GM23338 (cell line): ENCODE data around the gene DIDO1. TPM values are rescaled to one million over a fixed set of nuclear protein-coding genes. Genes with fewer than 3 reads are reported as not detected.

Source experiments
- ATAC-seq: fragments of 200-7000 bp; cut with Tn5 transposase; 3 replicates; pipeline ENCODE4 v1.9.1; 2020
- DNase-seq: peaks from one replicate; pipeline ENCODE4 v3.0.0-alpha.2; 2015; ENCODE audit warnings: low spot score
- H2AFZ ChIP-seq: fragments of 200-600 bp; sonication (generic); 2 replicates; pipeline ENCODE4 v1.8.0; 2016; ENCODE audit warnings: antibody characterized with exemption, mild to moderate bottlenecking, moderate library complexity
- H3F3A ChIP-seq: fragments of 200-600 bp; sonication (generic); replicated peaks from 2 replicates; pipeline ENCODE4 v1.8.0; 2017; ENCODE audit warnings: antibody characterized with exemption, mixed run types, low read depth
- H3K27ac ChIP-seq: fragments of 200-600 bp; sonication (generic); 2 replicates; pipeline ENCODE4 v1.6.1; 2016; ENCODE audit warnings: low read depth
- H3K27me3 ChIP-seq: fragments of 200-600 bp; sonication (generic); 2 replicates; pipeline ENCODE4 v1.8.0; 2016; ENCODE audit warnings: mild to moderate bottlenecking, mixed run types, moderate library complexity; ENCODE audit not compliant: insufficient read depth
- H3K36me3 ChIP-seq: fragments of 200-600 bp; sonication (generic); 2 replicates; pipeline ENCODE4 v1.8.0; 2016; ENCODE audit warnings: mild to moderate bottlenecking; ENCODE audit not compliant: insufficient read depth
- H3K4me1 ChIP-seq: fragments of 200-600 bp; sonication (generic); 2 replicates; pipeline ENCODE4 v1.8.0; 2016; ENCODE audit warnings: mild to moderate bottlenecking, moderate library complexity; ENCODE audit not compliant: insufficient read depth
- H3K4me2 ChIP-seq: fragments of 200-600 bp; sonication (generic); 2 replicates; pipeline ENCODE4 v1.7.1; 2017; ENCODE audit warnings: mixed run types
- H3K4me3 ChIP-seq: fragments of 200-600 bp; sonication (generic); 2 replicates; pipeline ENCODE4 v1.6.1; 2016; ENCODE audit warnings: mixed run types
- H3K79me2 ChIP-seq: fragments of 200-600 bp; sonication (generic); replicated peaks from 2 replicates; pipeline ENCODE4 v1.8.0; 2017; ENCODE audit warnings: mild to moderate bottlenecking; ENCODE audit not compliant: insufficient read depth
- H3K9me2 ChIP-seq: fragments of 200-600 bp; sonication (generic); 2 replicates; pipeline ENCODE4 v1.8.0; 2017; ENCODE audit not compliant: insufficient read depth
- H4K20me1 ChIP-seq: fragments of 200-600 bp; sonication (generic); replicated peaks from 2 replicates; pipeline ENCODE4 v1.8.0; 2017; ENCODE audit warnings: mild to moderate bottlenecking; ENCODE audit not compliant: insufficient read depth
- H3K27ac Mint-ChIP-seq: 2 replicates; pipeline ENCODE4 v1.8.0; 2020; ENCODE audit warnings: inconsistent platforms, mild to moderate bottlenecking, moderate library complexity, mixed read lengths
- H3K27me3 Mint-ChIP-seq: 3 replicates; pipeline ENCODE4 v1.8.0; 2022; ENCODE audit warnings: low read depth, mild to moderate bottlenecking, moderate library complexity, mixed read lengths, inconsistent platforms; ENCODE audit not compliant: insufficient read depth, poor library complexity
- H3K36me3 Mint-ChIP-seq: 3 replicates; pipeline ENCODE4 v1.8.0; 2021; ENCODE audit warnings: low read depth, mild to moderate bottlenecking, inconsistent platforms, moderate library complexity, mixed read lengths
- H3K4me1 Mint-ChIP-seq: 3 replicates; pipeline ENCODE4 v1.8.0; 2020; ENCODE audit warnings: mild to moderate bottlenecking, inconsistent platforms, mixed read lengths
- H3K4me3 Mint-ChIP-seq: 3 replicates; pipeline ENCODE4 v1.8.0; 2021; ENCODE audit warnings: moderate library complexity, mild to moderate bottlenecking, inconsistent platforms, mixed read lengths
- H3K9me3 Mint-ChIP-seq: 3 replicates; pipeline ENCODE4 v1.8.0; 2020; ENCODE audit warnings: moderate library complexity, mild to moderate bottlenecking, inconsistent platforms, mixed read lengths
- CREB1 ChIP-seq: fragments of 250-450 bp; sonication (Bioruptor Pico); IDR thresholded peaks from 2 replicates; pipeline ENCODE4 v1.5.0; 2020; ENCODE audit warnings: low read depth, mild to moderate bottlenecking, moderate library complexity
- ETS1 ChIP-seq: IDR thresholded peaks from 2 replicates; pipeline ENCODE4 v1.6.1; 2016; ENCODE audit warnings: antibody characterized with exemption
- EZH2 ChIP-seq: fragments of 200-600 bp; sonication (generic); IDR thresholded peaks from one replicate; pipeline ENCODE4 v1.8.0; 2017; ENCODE audit warnings: antibody characterized with exemption, mild to moderate bottlenecking, low read depth; ENCODE audit not compliant: unreplicated experiment
- EZH2phosphoT487 ChIP-seq: fragments of 200-600 bp; sonication (generic); IDR thresholded peaks from one replicate; pipeline ENCODE4 v1.8.1; 2018; ENCODE audit warnings: antibody characterized with exemption; ENCODE audit not compliant: unreplicated experiment
- JUNB ChIP-seq: IDR thresholded peaks from one replicate; pipeline ENCODE4 v1.6.1; 2016; ENCODE audit warnings: antibody characterized with exemption; ENCODE audit not compliant: unreplicated experiment
- NANOG ChIP-seq: IDR thresholded peaks from 2 replicates; pipeline ENCODE4 v1.6.1; 2016; ENCODE audit warnings: antibody characterized with exemption, borderline replicate concordance
- POLR2AphosphoS5 ChIP-seq: IDR thresholded peaks from 2 replicates; pipeline ENCODE4 v1.6.1; 2016; ENCODE audit warnings: antibody characterized with exemption, low read depth
- REST ChIP-seq: IDR thresholded peaks from one replicate; pipeline ENCODE4 v1.6.1; 2018; ENCODE audit warnings: antibody characterized with exemption; ENCODE audit not compliant: unreplicated experiment
- STAT1 ChIP-seq: IDR thresholded peaks from one replicate; pipeline ENCODE4 v1.6.1; 2016; ENCODE audit warnings: antibody characterized with exemption; ENCODE audit not compliant: unreplicated experiment
- ZNF114 ChIP-seq: fragments of 250-450 bp; sonication (Bioruptor Pico); IDR thresholded peaks from 2 replicates; pipeline ENCODE4 v1.5.0; 2020; ENCODE audit warnings: mild to moderate bottlenecking, moderate library complexity
- ZNF331 ChIP-seq: fragments of 250-450 bp; sonication (Bioruptor Pico); IDR thresholded peaks from 2 replicates; pipeline ENCODE4 v1.5.0; 2020; ENCODE audit warnings: low read depth, mild to moderate bottlenecking, moderate library complexity
- polyA plus RNA-seq: library from polyadenylated mRNA; unstranded; fragments of >200 nt; fragmentation: Nextera tagmentation; extraction: Ambion mirVana; gene quantifications from 2 replicates; pipeline ENCODE4 v1.2.1, GENCODE V29; 2016
- total RNA-seq: library from RNA; depleted of rRNA; stranded (reverse); fragments of >200 nt; shearing (Covaris generic); gene quantifications from 2 replicates; pipeline ENCODE4 v1.2.3, GENCODE V29; 2014
- TF ChIP-seq, protein P1 (sequence below): fragments of 250-450 bp; sonication (Bioruptor Pico); IDR thresholded peaks from 2 replicates; pipeline ENCODE4 v1.5.0; 2020; ENCODE audit warnings: mild to moderate bottlenecking, moderate library complexity
- TF ChIP-seq, protein P2 (sequence below), 2 experiments: fragments of 200-600 bp in 1 of 2; sonication (generic) in 1 of 2; conservative IDR thresholded peaks; 2 replicates each; pipeline versions ENCODE4 v1.5.1 to v1.6.1; 2016 to 2017; ENCODE audit warnings: antibody characterized with exemption in 2 of 2, low read depth in 2 of 2, mild to moderate bottlenecking in 2 of 2, moderate library complexity in 1 of 2

Gene DIDO1
- total and polyA plus RNA-seq, 2 experiments from 2014 or later, result 72.4 to 162 TPM

GRCh38 chr20:62917720-62918119, 8.6 kb downstream of the DIDO1 start:
- Mint-ChIP-seq H3K4me3 (peak overlapping the region; percentile 43; the same call in 2 of the 3 replicates), H3K9me3 (no peaks in the 10 kb centered on the region), H3K27me3 (peaks cover 13% of the 10 kb centered on the region), H3K27ac (peak overlapping the region; percentile 60; the same call in 1 of the 2 replicates), H3K36me3 (peaks cover 14% of the 10 kb centered on the region), H3K4me1 (peaks cover 80% of the 10 kb centered on the region)
- no peak overlapping the region for H3K27ac ChIP-seq
- H3K36me3 ChIP-seq, result peaks cover 8% of the 10 kb centered on the region; the same call in 1 of the 2 replicates
- ATAC-seq (no peak), DNase-seq (no peak)
- H3K4me1 ChIP-seq, result peaks cover 90% of the 10 kb centered on the region
- H4K20me1 ChIP-seq, result peaks cover 89% of the 10 kb centered on the region
- H3F3A ChIP-seq, result peaks cover 38% of the 10 kb centered on the region
- TF ChIP-seq, protein P1, sequence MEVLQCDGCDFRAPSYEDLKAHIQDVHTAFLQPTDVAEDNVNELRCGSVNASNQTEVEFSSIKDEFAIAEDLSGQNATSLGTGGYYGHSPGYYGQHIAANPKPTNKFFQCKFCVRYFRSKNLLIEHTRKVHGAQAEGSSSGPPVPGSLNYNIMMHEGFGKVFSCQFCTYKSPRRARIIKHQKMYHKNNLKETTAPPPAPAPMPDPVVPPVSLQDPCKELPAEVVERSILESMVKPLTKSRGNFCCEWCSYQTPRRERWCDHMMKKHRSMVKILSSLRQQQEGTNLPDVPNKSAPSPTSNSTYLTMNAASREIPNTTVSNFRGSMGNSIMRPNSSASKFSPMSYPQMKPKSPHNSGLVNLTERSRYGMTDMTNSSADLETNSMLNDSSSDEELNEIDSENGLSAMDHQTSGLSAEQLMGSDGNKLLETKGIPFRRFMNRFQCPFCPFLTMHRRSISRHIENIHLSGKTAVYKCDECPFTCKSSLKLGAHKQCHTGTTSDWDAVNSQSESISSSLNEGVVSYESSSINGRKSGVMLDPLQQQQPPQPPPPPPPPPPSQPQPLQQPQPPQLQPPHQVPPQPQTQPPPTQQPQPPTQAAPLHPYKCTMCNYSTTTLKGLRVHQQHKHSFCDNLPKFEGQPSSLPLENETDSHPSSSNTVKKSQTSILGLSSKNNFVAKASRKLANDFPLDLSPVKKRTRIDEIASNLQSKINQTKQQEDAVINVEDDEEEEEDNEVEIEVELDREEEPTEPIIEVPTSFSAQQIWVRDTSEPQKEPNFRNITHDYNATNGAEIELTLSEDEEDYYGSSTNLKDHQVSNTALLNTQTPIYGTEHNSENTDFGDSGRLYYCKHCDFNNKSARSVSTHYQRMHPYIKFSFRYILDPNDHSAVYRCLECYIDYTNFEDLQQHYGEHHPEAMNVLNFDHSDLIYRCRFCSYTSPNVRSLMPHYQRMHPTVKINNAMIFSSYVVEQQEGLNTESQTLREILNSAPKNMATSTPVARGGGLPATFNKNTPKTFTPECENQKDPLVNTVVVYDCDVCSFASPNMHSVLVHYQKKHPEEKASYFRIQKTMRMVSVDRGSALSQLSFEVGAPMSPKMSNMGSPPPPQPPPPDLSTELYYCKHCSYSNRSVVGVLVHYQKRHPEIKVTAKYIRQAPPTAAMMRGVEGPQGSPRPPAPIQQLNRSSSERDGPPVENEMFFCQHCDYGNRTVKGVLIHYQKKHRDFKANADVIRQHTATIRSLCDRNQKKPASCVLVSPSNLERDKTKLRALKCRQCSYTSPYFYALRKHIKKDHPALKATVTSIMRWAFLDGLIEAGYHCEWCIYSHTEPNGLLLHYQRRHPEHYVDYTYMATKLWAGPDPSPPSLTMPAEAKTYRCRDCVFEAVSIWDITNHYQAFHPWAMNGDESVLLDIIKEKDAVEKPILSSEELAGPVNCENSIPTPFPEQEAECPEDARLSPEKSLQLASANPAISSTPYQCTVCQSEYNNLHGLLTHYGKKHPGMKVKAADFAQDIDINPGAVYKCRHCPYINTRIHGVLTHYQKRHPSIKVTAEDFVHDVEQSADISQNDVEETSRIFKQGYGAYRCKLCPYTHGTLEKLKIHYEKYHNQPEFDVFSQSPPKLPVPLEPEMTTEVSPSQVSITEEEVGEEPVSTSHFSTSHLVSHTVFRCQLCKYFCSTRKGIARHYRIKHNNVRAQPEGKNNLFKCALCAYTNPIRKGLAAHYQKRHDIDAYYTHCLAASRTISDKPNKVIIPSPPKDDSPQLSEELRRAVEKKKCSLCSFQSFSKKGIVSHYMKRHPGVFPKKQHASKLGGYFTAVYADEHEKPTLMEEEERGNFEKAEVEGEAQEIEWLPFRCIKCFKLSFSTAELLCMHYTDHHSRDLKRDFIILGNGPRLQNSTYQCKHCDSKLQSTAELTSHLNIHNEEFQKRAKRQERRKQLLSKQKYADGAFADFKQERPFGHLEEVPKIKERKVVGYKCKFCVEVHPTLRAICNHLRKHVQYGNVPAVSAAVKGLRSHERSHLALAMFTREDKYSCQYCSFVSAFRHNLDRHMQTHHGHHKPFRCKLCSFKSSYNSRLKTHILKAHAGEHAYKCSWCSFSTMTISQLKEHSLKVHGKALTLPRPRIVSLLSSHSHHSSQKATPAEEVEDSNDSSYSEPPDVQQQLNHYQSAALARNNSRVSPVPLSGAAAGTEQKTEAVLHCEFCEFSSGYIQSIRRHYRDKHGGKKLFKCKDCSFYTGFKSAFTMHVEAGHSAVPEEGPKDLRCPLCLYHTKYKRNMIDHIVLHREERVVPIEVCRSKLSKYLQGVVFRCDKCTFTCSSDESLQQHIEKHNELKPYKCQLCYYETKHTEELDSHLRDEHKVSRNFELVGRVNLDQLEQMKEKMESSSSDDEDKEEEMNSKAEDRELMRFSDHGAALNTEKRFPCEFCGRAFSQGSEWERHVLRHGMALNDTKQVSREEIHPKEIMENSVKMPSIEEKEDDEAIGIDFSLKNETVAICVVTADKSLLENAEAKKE (CRISPR knock-in tag), result no peak
- TF ChIP-seq NANOG, result no peak
- no peak for TF ChIP-seq CREB1 (CRISPR knock-in tag)
- TF ChIP-seq STAT1, result no peak
- TF ChIP-seq ZNF114 (CRISPR knock-in tag), result no peak
- TF ChIP-seq, protein P2, sequence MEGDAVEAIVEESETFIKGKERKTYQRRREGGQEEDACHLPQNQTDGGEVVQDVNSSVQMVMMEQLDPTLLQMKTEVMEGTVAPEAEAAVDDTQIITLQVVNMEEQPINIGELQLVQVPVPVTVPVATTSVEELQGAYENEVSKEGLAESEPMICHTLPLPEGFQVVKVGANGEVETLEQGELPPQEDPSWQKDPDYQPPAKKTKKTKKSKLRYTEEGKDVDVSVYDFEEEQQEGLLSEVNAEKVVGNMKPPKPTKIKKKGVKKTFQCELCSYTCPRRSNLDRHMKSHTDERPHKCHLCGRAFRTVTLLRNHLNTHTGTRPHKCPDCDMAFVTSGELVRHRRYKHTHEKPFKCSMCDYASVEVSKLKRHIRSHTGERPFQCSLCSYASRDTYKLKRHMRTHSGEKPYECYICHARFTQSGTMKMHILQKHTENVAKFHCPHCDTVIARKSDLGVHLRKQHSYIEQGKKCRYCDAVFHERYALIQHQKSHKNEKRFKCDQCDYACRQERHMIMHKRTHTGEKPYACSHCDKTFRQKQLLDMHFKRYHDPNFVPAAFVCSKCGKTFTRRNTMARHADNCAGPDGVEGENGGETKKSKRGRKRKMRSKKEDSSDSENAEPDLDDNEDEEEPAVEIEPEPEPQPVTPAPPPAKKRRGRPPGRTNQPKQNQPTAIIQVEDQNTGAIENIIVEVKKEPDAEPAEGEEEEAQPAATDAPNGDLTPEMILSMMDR (conservative IDR thresholded peaks at IDR 0.05; ENCODE audit: low read depth in 2 of 2), result no peak
- TF ChIP-seq REST, result no peak
- TF ChIP-seq JUNB, result no peak
- TF ChIP-seq EZH2phosphoT487, result no peak
- no peak for TF ChIP-seq POLR2AphosphoS5
- TF ChIP-seq ZNF331, result no peak
- no peak for TF ChIP-seq ETS1
- TF ChIP-seq EZH2, result no peak
- H3K27me3 ChIP-seq, result no peaks in the 10 kb centered on the region
- peak overlapping the region; percentile 77 for H3K4me2 ChIP-seq
- peak overlapping the region; percentile 18 for H3K4me3 ChIP-seq
- H2AFZ ChIP-seq, result no peak overlapping the region
- peaks cover 100% of the 10 kb centered on the region for H3K79me2 ChIP-seq
- no peaks in the 10 kb centered on the region for H3K9me2 ChIP-seq
